SU-DHL-6 (cell line): ENCODE measurements around the gene MSX1.

ENCODE experiments used
- H2AFZ ChIP-seq: fragments of 200-600 bp; sonication (generic); 2 replicates; pipeline ENCODE4 v1.6.1; 2014; ENCODE audit warnings: low read depth, mild to moderate bottlenecking, moderate library complexity, mixed read lengths, antibody characterized with exemption, low read length; ENCODE audit not compliant: severe bottlenecking
- H3F3A ChIP-seq: fragments of 200-600 bp; shearing (Covaris generic); 2 replicates; pipeline ENCODE4 v1.6.0; 2016; ENCODE audit warnings: antibody characterized with exemption, mild to moderate bottlenecking; ENCODE audit not compliant: insufficient read depth
- H3K27ac ChIP-seq: fragments of 200-600 bp; sonication (generic); 2 replicates; pipeline ENCODE4 v1.5.1; 2016; ENCODE audit warnings: low read depth, mild to moderate bottlenecking, low read length, moderate library complexity, mixed read lengths
- H3K27me3 ChIP-seq: fragments of 200-600 bp; sonication (generic), shearing (Covaris generic); 2 replicates; pipeline ENCODE4 v1.6.0; 2014; ENCODE audit warnings: mild to moderate bottlenecking, low read length
- H3K36me3 ChIP-seq: fragments of 200-600 bp; sonication (generic); 2 replicates; pipeline ENCODE4 v1.6.1; 2014; ENCODE audit warnings: mild to moderate bottlenecking, low read length, mixed read lengths
- H3K4me2 ChIP-seq: fragments of 300-600, 200-600 bp; shearing (Covaris generic), sonication (generic); 2 replicates; pipeline ENCODE4 v1.6.0; 2014; ENCODE audit warnings: low read length, low read depth, mild to moderate bottlenecking; ENCODE audit not compliant: poor library complexity, severe bottlenecking
- H3K4me3 ChIP-seq: fragments of 200-600 bp; sonication (generic); 2 replicates; pipeline ENCODE4 v1.5.1; 2014; ENCODE audit warnings: antibody characterized with exemption, low read length, mild to moderate bottlenecking, mixed read lengths; ENCODE audit not compliant: insufficient read depth, poor library complexity, severe bottlenecking
- H3K79me2 ChIP-seq: fragments of 200-600 bp; sonication (generic); 2 replicates; pipeline ENCODE4 v1.6.1; 2014; ENCODE audit warnings: mild to moderate bottlenecking, low read length, moderate library complexity; ENCODE audit not compliant: insufficient read depth
- H3K9ac ChIP-seq: fragments of 200-600 bp; sonication (generic); 2 replicates; pipeline ENCODE4 v1.7.0; 2014; ENCODE audit warnings: mild to moderate bottlenecking, low read length
- H3K9me2 ChIP-seq: fragments of 200-600 bp; sonication (generic); replicated peaks from 2 replicates; pipeline ENCODE4 v1.6.1; 2014; ENCODE audit warnings: low read length; ENCODE audit not compliant: insufficient read depth
- H3K9me3 ChIP-seq: fragments of 200-600 bp; sonication (generic); 2 replicates; pipeline ENCODE4 v1.6.1; 2014; ENCODE audit warnings: low read length, mixed read lengths; ENCODE audit not compliant: insufficient read depth
- H4K20me1 ChIP-seq: fragments of 200-600 bp; sonication (generic); 2 replicates; pipeline ENCODE4 v1.6.1; 2014; ENCODE audit warnings: low read depth, mild to moderate bottlenecking, antibody characterized with exemption, low read length, moderate library complexity, mixed read lengths
- CTCF ChIP-seq: fragments of 200-600 bp; sonication (generic); IDR thresholded peaks from one replicate; pipeline ENCODE4 v1.5.1; 2017; ENCODE audit warnings: antibody characterized with exemption, mild to moderate bottlenecking, low read length, moderate library complexity; ENCODE audit not compliant: insufficient read depth, poor library complexity, severe bottlenecking
- EZH2phosphoT487 ChIP-seq: fragments of 200-600 bp; sonication (generic), shearing (Covaris generic); conservative IDR thresholded peaks from 2 replicates; pipeline ENCODE4 v1.6.1; 2018; ENCODE audit warnings: mild to moderate bottlenecking, antibody characterized with exemption, low read length, moderate library complexity, mixed read lengths

MSX1 gene

GRCh38 chr4:4871573-4872313 is 12.3 kb downstream of the MSX1 start:
- H3K79me2 ChIP-seq = no peaks in the 10 kb centered on the region
- H3K9ac ChIP-seq = no peak overlapping the region
- H3K4me3 ChIP-seq = no peak overlapping the region
- H3K4me2 ChIP-seq = no peak overlapping the region
- H3K36me3 ChIP-seq = no peaks in the 10 kb centered on the region
- TF ChIP-seq EZH2phosphoT487 = no peak
- TF ChIP-seq CTCF = no peak
- H3K27me3 ChIP-seq = no peaks in the 10 kb centered on the region
- H3K9me3 ChIP-seq = no peaks in the 10 kb centered on the region
- H3K9me2 ChIP-seq = no peaks in the 10 kb centered on the region
- no peak overlapping the region for H3K27ac ChIP-seq
- no peaks in the 10 kb centered on the region for H4K20me1 ChIP-seq
- H2AFZ ChIP-seq = no peak overlapping the region
- no peaks in the 10 kb centered on the region for H3F3A ChIP-seq

- H3K9ac ChIP-seq = no peak overlapping the region
- no peak overlapping the region for H3K4me2 ChIP-seq
- no peak overlapping the region for H2AFZ ChIP-seq
- no peak overlapping the region for H3K27ac ChIP-seq
- H3F3A ChIP-seq = no peaks in the 10 kb centered on the region
- no peaks in the 10 kb centered on the region for H3K27me3 ChIP-seq
- no peak overlapping the region for H3K4me3 ChIP-seq
- H3K9me2 ChIP-seq = no peaks in the 10 kb centered on the region
- TF ChIP-seq CTCF (no peak), EZH2phosphoT487 (no peak)
- H3K36me3 ChIP-seq = no peaks in the 10 kb centered on the region
- H3K9me3 ChIP-seq = no peaks in the 10 kb centered on the region
- H3K79me2 ChIP-seq = no peaks in the 10 kb centered on the region
- H4K20me1 ChIP-seq = no peaks in the 10 kb centered on the region
Observed at GRCh38 chr4:4872314-4872903, 12.9 kb downstream of the MSX1 start.

GRCh38 chr4:4873203-4873602 is 13.7 kb downstream of the MSX1 start:
- Histone ChIP-seq H4K20me1 (no peaks in the 10 kb centered on the region), H3K27me3 (no peaks in the 10 kb centered on the region), H3K9me2 (no peaks in the 10 kb centered on the region), H3K4me2 (no peak overlapping the region), H3K36me3 (no peaks in the 10 kb centered on the region), H3K9ac (no peak overlapping the region), H3K9me3 (no peaks in the 10 kb centered on the region), H3K4me3 (no peak overlapping the region), H3K27ac (no peak overlapping the region), H3F3A (no peaks in the 10 kb centered on the region), H3K79me2 (no peaks in the 10 kb centered on the region), H2AFZ (no peak overlapping the region)
- no peak for TF ChIP-seq CTCF
- TF ChIP-seq EZH2phosphoT487 = no peak
